Spleen (tissue), 7 donors: ENCODE measurements around the gene PNMA8C.

Experiments
- POLR2A ChIP-seq, 3 donors: fragments of 450-650 bp; IDR thresholded peaks; one replicate each; pipeline ENCODE4 v1.5.1; 2017; ENCODE audit warnings: antibody characterized with exemption in 3 of 3, mild to moderate bottlenecking in 1 of 3
- TF ChIP-seq, protein P1 (sequence below), 11 experiments: fragments of 200-600 bp in 7 of 11; fragments of 450-650 bp in 4 of 11; sonication (generic) in 4 of 11; IDR thresholded peaks in 8 of 11; conservative IDR thresholded peaks in 3 of 11; 1 replicate in 7 of 11; 2 replicates in 4 of 11; pipeline versions ENCODE4 v1.4.0 to v1.8.0; 2016 to 2021; ENCODE audit warnings: antibody characterized with exemption in 11 of 11, inconsistent platforms in 4 of 11, mild to moderate bottlenecking in 1 of 11
- donor health status: DM: no; HTN: no; CAD: no; lungs with moderate emphysema.
- donor health status: DM: no; HTN: no; CAD: no.
- donor health status: DM: no; HTN: no; CAD: no.

DNA sequence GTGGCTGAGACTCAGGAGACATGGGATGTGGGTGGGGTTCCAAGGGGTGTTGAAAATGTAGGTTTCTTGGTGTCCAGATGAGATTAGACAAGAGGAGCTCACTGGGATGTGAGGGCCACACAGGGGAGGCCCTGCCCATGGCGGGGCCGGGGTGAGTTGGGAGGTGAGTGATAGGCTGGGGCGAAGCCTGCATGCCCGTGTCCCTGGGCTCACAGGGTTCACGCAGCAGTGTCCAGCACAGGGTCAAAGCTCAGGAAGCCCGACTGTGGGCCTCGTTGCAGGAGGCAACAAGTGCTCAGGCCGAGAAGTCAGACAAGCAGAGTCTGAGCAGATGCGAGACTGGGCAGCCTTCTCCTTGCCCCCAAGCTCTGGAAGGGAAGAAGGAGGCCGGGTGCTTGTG, 42.6 kb downstream of the PNMA8C start:
- TF ChIP-seq POLR2A (IDR thresholded peaks at IDR 0.05): no peak
- TF ChIP-seq, protein P1, sequence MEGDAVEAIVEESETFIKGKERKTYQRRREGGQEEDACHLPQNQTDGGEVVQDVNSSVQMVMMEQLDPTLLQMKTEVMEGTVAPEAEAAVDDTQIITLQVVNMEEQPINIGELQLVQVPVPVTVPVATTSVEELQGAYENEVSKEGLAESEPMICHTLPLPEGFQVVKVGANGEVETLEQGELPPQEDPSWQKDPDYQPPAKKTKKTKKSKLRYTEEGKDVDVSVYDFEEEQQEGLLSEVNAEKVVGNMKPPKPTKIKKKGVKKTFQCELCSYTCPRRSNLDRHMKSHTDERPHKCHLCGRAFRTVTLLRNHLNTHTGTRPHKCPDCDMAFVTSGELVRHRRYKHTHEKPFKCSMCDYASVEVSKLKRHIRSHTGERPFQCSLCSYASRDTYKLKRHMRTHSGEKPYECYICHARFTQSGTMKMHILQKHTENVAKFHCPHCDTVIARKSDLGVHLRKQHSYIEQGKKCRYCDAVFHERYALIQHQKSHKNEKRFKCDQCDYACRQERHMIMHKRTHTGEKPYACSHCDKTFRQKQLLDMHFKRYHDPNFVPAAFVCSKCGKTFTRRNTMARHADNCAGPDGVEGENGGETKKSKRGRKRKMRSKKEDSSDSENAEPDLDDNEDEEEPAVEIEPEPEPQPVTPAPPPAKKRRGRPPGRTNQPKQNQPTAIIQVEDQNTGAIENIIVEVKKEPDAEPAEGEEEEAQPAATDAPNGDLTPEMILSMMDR (IDR thresholded peaks at IDR 0.05 in 8 of 11, conservative IDR thresholded peaks at IDR 0.05 in 3 of 11): no peak
